ENCODE results near the gene DAAM2.

The DAAM2 gene

DNA sequence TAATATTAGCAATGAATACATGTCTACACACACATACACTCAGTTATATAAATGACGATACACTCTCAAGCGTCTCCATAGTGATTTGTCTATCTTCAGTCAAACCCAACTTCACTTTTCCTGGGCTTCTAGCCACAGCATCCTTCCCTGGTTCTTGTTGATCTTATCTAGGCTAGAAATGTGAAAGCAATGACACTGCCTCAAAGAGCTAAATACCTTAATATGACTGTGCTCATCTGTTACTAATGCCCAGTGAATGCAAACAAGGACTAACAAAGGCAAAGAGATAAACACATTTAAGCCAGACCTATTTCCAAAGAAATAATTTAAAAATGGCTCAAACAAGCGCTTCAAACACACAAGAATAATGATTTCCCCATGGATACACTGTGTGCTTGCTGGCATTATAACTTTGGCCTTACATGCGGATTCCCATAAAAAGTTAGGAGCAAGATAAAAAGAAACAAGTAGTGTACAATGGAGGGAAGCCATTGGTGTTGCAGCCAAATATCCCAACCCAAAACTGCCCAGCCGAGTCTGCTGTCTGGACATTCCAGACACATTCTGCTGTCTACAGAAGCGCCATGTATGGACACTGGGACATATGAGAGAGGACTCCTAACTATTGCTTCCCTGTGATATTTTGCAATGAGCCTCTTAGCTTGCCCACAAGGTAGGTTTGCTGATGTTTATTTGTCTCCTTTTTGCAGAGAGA lies 19.5 kb upstream of the DAAM2 start:
- no peak for DNase-seq
- TF ChIP-seq POLR2A (IDR thresholded peaks at IDR 0.05; ENCODE audit: low read length) (no peak), GATA1 (IDR thresholded peaks at IDR 0.05; ENCODE audit: low read depth, low read length) (no peak)

DNA sequence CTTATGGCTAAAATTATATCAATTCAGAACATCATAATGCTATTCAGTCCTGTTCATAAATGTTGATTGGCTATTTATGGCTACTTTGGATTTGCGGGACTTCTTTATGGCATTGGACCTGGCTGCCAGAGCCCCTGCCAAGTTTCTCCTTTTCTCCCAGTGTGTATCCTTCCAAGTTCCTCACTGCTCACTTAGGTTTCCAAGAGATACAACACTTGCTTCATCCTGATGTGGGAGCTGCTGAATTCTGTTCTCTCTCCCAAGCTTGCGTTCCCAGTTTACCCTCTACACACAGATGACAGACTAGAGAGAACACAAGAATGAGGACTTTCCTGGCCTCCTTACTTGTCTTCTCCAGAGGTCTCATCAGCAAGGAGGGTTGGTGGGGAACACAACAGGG lies 18.4 kb upstream of the DAAM2 start:
- DNase-seq = no peak
- no peak for TF ChIP-seq POLR2A (IDR thresholded peaks at IDR 0.05; ENCODE audit: low read length)

DNA sequence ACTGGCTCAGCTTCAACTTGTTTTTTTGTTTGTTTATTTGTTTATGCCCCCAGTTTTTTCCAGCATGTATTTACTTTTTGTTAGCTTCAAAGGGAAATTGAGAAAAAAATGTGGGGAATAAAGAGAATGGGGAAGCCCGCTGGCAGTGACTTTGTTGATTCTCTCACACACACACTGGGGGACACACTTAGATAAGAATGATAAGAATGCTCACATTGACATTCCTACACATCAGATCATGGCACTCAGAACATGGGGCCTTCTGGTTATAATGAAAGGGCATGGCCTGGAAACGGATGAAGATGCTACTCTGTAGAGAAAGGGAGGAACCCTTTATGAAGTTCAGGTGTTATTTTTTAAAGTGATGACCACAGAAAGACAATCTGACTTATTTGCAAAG lies 15.6 kb upstream of the DAAM2 start:
- DNase-seq = no peak
- TF ChIP-seq GATA1 (IDR thresholded peaks at IDR 0.05; ENCODE audit: low read depth, low read length) (no peak), POLR2A (IDR thresholded peaks at IDR 0.05; ENCODE audit: low read length) (no peak)

DNA sequence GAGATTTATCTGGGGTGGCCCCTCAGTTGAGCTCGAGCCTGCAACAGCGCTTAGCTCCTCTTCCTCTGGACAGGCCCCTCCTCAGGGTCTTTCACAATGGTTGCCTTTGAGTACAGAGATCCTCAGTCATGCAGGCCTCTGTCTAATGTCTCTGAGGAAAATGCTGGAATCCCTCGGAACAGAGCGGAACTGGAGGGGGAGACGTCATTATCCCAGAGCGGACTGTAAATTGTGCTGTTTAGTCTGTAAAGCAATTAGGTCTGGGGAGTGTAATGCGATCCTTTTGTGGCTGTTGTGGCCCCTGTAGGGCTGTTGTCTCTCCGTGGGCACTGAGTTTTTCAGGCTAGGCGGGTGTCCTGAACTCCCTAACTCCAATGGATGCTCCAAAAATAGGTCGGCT lies 15.0 kb upstream of the DAAM2 start:
- no peak for DNase-seq
- no peak for TF ChIP-seq GATA1 (IDR thresholded peaks at IDR 0.05; ENCODE audit: low read depth, low read length)
- no peak for TF ChIP-seq POLR2A (IDR thresholded peaks at IDR 0.05; ENCODE audit: low read length)

DNA sequence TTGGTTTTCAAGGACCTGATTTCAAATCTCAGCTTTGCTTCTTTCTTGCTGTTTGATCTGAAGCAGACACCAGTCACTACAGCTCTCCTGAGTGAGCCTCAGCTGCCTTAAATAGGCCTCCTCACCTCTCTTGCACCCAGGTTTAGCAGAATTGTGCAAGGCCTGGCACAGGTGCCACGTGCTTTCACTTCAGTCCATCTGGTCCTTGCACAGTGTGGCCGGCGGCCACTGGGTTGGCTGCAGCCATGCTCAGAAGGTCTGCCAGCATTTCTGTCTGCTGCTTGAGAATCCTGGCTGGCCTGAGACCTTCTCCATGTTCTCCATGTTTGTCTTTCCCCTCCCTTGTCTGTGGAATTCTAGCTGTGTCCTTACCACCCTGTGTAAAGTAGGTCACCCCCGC lies 14.5 kb upstream of the DAAM2 start:
- no peak for TF ChIP-seq POLR2A (IDR thresholded peaks at IDR 0.05; ENCODE audit: low read length)
- TF ChIP-seq GATA1 (IDR thresholded peaks at IDR 0.05; ENCODE audit: low read depth, low read length) = no peak
- no peak for DNase-seq

DNA sequence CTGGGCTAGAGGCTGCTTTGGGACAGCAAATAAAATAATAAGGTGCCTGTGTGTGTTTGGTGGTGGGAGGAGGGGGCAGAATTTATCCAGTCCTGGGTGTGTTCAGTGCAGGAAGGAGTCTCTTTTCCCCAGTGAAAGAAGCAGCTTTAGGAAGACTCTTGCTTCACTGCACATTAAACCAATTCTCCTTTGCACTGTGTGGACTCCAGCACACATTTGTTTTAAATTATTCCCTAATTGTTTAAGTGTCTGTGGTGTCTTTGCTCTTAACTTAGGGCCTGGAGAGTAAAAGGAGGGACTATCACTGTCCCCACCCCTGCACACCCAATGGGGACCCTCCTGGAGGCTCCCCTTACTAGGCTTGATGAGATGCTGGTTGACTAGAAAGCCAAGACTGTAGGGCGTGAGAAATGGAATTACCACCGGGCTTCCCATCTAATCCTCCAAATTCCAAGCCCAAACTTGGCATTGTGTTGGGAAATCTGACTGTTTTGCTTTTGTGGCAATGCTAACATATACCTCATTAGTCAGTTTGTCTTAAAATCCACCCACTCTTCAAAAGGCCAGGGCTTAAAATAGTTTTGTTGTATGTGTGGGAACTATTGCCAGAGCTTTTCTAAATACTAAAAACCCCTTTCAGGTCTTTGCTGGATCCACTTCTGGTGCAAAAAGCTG lies 13.5 kb upstream of the DAAM2 start:
- DNase-seq = no peak
- TF ChIP-seq POLR2A (IDR thresholded peaks at IDR 0.05; ENCODE audit: low read length) = no peak
- no peak for TF ChIP-seq GATA1 (IDR thresholded peaks at IDR 0.05; ENCODE audit: low read depth, low read length)

DNA sequence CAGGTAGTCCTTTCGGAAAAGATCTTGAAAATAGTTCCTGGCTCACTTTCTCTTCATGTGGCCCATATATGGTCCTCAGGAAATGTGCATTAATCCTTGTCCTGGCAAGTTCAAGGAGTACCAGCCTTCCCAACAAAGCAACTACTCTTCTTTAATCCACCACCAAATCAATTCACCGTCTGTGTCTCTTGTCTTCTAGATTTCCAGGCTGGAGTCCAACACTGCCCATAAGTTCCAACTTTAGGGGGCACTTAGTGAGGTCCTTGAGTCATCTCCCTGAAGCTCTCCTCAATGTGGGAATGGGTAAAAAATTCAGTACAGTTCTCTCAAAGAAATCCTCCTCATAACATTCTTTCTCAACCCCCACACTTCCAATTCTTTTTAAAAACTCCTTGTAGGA lies 6.9 kb upstream of the DAAM2 start:
- DNase-seq = no peak
- TF ChIP-seq GATA1 (IDR thresholded peaks at IDR 0.05; ENCODE audit: low read depth, low read length) (no peak), POLR2A (IDR thresholded peaks at IDR 0.05; ENCODE audit: low read length) (no peak)

DNA sequence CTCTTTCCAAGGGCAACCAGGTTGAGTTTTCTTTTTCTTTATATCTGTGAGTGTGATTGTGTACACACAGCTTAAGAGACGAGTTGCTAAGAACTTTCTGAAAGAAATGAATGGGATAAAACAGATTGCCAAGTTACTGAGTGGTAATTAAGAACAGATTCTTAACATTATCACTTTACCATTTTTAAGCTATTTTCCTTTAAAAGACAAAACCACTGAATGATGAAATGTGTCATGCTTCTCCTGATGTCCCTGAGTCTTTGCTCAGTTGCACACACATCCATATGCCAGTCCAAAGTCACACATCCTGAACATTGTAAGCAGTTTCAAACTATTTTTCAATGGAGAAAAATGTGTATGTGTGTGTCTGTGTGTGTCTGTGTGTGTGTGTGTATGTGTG lies 5.5 kb upstream of the DAAM2 start:
- DNase-seq = no peak
- TF ChIP-seq POLR2A (IDR thresholded peaks at IDR 0.05; ENCODE audit: low read length) = no peak
- TF ChIP-seq GATA1 (IDR thresholded peaks at IDR 0.05; ENCODE audit: low read depth, low read length) = no peak

DNA sequence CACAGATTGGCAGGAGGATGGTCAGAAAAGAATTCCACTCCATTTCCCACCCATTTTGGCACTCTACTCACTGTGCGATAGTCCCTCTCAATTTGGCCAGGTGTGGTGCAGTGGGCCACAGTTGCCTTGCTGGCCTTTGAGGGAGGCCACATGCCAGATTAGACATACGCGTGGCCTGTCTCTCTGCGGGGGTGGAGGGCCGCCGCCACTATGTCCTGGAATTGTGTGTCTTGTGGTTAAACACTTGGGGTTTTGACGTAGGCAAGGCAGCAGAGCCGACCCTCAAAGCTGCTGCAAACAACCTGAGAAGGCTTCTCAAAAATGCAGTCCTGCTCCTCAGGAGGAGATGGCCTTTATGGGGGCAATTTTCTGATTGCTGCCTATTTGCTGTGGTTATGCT lies 4.9 kb upstream of the DAAM2 start:
- no peak for DNase-seq
- TF ChIP-seq POLR2A (IDR thresholded peaks at IDR 0.05; ENCODE audit: low read length) = no peak
- TF ChIP-seq GATA1 (IDR thresholded peaks at IDR 0.05; ENCODE audit: low read depth, low read length) = no peak

DNA sequence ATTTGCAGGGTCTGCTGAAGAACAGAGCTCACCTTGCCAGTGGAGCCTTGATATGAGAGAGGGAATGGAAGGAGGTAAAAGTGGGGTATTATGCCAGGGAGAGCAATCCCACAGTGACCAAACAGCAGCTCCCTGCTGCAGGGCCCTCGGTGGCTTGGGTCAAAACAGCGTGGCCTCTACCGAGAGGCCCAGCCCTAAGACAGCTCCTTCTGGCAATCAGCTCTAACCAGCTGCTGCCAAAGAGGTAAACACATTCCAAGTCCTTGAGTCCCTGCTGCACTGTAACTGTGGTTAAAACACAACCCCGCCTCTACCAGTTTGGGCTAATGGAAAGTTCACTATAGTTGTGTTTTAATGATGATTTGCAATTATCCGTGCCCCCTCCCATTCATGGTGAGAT lies 1.4 kb upstream of the DAAM2 start:
- DNase-seq = no peak
- no peak for TF ChIP-seq GATA1 (IDR thresholded peaks at IDR 0.05; ENCODE audit: low read depth, low read length)
- TF ChIP-seq POLR2A (IDR thresholded peaks at IDR 0.05; ENCODE audit: low read length) = no peak

DNA sequence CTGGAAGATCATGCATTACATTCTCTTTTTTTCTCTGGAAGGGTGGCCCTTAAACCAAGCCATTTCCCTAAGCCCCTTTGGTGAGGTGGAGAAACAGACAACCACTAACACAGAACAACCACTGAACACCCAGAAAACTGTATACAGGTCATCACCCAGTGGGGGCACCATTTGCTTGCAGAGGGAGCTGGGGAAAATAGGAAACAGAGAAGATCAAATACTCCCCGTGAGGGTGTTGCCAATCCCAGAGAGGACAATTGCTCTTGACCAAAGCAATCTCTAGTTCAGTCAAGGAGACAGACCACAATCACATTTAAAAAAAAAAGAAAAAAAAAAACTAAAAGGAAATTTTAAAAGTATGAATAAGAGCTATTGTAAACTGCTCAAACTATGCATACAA lies 865 bp upstream of the DAAM2 start:
- no peak for DNase-seq
- TF ChIP-seq POLR2A (IDR thresholded peaks at IDR 0.05; ENCODE audit: low read length) (no peak), GATA1 (IDR thresholded peaks at IDR 0.05; ENCODE audit: low read depth, low read length) (no peak)

DNA sequence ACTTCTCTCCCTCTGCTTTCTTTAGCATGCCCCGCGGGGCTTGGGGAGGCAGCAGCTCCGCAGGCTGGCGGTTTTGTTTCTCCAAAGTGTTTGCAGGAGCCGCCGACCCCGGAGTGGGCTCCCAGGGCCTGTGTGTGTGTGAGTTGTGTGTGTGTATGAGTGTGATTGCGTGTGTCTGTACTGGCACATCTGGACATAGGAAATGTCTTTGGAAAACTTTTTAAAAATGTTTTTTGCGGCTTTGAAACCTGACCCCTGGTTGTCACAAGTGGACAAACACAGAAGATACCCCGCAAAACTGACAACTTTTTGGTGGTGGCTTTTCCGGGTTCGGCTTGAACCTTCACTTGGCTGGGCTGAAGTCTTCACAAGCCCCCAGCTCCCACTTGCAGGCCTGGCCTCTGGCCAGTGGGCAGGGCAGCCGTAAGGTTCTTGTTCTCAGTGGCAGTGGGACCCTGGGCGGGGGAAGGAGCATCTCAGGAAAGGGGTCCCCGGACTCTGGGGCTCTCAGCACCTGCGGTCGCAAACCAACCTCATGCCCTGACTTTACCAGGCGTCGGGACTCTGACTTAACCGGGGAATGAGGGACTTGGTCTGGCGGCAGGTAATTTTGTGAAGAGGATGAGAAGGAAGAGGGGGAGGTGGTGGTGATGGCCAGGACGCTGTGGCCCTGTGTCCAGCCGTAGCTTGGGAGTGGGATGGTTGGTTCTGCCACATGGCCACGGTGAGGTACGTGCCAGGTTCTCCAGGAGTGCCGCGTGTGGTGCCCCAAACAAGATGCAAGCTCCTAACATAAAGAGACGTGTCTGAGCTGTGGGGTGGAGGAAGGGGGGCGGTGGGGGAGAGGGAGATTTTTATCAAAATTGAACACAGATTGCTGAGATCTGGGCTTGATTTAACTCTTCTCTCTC lies 619 bp downstream of the DAAM2 start:
- no peak for DNase-seq
- TF ChIP-seq GATA1 (IDR thresholded peaks at IDR 0.05; ENCODE audit: low read depth, low read length) (no peak), POLR2A (IDR thresholded peaks at IDR 0.05; ENCODE audit: low read length) (no peak)

DNA sequence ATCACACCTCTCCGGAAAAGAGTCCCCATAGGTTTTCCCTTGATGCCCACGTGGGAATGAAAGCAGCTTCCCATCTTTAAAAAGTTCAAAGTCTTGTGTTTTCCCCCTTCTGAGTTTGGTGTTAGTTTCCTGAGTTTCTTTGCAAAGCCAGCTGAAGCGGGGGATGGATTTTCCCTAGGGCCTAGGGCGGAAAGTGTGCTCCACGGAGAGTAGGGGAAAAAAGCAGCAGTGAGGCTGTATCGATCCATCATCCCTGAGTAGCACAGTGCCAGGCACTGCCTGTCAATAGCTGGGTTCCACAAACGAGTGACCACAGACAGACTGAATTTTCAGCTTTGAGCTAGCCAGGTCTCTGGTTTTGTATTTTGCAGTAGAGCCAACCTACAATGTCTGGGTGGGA lies 1.3 kb downstream of the DAAM2 start:
- TF ChIP-seq GATA1 (IDR thresholded peaks at IDR 0.05; ENCODE audit: low read depth, low read length) (no peak), POLR2A (IDR thresholded peaks at IDR 0.05; ENCODE audit: low read length) (no peak)
- no peak for DNase-seq

DNA sequence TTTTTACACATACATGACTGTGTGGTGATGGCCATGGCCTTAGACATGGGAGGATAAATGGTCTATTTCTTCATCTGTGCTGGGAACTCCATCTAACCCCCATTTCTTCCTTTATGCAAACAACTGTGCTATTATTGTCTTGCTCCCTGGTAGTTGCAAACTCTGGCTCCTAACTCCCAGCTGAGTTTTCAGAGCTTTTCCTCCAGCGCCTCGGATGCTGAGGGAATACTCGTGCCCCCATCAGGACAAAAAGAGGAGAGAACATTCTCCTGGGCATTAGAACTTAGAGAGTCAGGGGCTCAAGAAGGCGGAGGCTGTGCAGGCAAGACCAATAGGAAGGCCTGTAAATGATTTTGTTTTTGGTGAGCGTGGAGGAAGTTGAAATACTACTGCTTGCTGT lies 2.1 kb downstream of the DAAM2 start:
- TF ChIP-seq GATA1 (IDR thresholded peaks at IDR 0.05; ENCODE audit: low read depth, low read length) = no peak
- no peak for TF ChIP-seq POLR2A (IDR thresholded peaks at IDR 0.05; ENCODE audit: low read length)
- no peak for DNase-seq
